ENCODE data around the gene NT5DC3. TPM values are rescaled to one million over a fixed set of nuclear protein-coding genes. Genes with fewer than 3 reads are reported as not detected.
A peak's percentile ranks its signal among the peaks of the same experiment; 100 is the strongest.

Gene NT5DC3
- total and polyA plus RNA-seq, 9 of the 15 experiments (the other 6 are each of a cell fraction or from before 2014, with no cell fraction given): 6.3 to 33.5 (median 24.5) TPM

GRCh38 chr12:103798586-103798985 is 42.4 kb downstream of the NT5DC3 start:
- Histone ChIP-seq H3K4me2 (ENCODE audit: insufficient read depth, low read length) (no peak overlapping the region), H3K27ac (ENCODE audit: extremely low read depth, low read depth, low read length) (no peak overlapping the region), H4K20me1 (replicated peaks; ENCODE audit: control insufficient read depth, insufficient read depth, low read length) (no peaks in the 10 kb centered on the region; the same call in 1 of the 2 replicates), H3K9me1 (ENCODE audit: control insufficient read depth, insufficient read depth, low read length) (no peaks in the 10 kb centered on the region), H3K79me2 (ENCODE audit: control insufficient read depth, insufficient read depth, low read length) (peaks cover 6% of the 10 kb centered on the region; the same call in 1 of the 3 replicates), H3K9ac (ENCODE audit: insufficient read depth in 1 of 2, low read depth in 2 of 2, low read length in 2 of 2) (no peak overlapping the region), H3K9me3 (replicated peaks; ENCODE audit: control insufficient read depth, insufficient read depth, low read depth, low read length) (no peaks in the 10 kb centered on the region), H3K27me3 (ENCODE audit: control insufficient read depth in 2 of 2, insufficient read depth in 2 of 2, low read length in 2 of 2) (no peaks in the 10 kb centered on the region), H3K4me3 (no peak overlapping the region), H3K36me3 (ENCODE audit: control insufficient read depth, insufficient read depth, low read length) (peaks cover 88% of the 10 kb centered on the region), H2AFZ (ENCODE audit: low read depth, low read length) (no peak overlapping the region), H3K4me1 (replicated peaks in 1 of 2; ENCODE audit: control insufficient read depth in 2 of 2, insufficient read depth in 2 of 2, low read length in 2 of 2) (peaks cover 5 to 11% of the 10 kb centered on the region in 2 experiments; a peak in 4 of 5 replicates)
- WGBS (ENCODE audit: insufficient coverage, low coverage, missing lambda C conversion rate): 90% methylated on average over 4 of the region's 4 CpGs
- TF ChIP-seq MAFG (tag; conservative IDR thresholded peaks at IDR 0.05) (peak; percentile 59), ZNF592 (IDR thresholded peaks at IDR 0.05) (peak; percentile 43; the same call in 1 of the 2 replicates), EP400 (IDR thresholded peaks at IDR 0.05) (no peak), MAFF (IDR thresholded peaks at IDR 0.05; ENCODE audit: low read length) (0 out of 2 replicates have a peak, but pooled peaks have one; percentile 32), C11orf30 (IDR thresholded peaks at IDR 0.05; ENCODE audit: low read depth) (0 out of 2 replicates have a peak, but pooled peaks have one; percentile 51), ZNF174 (CRISPR knock-in tag; IDR thresholded peaks at IDR 0.05) (no peak), MAFK (IDR thresholded peaks at IDR 0.05; ENCODE audit: low read length) (0 out of 2 replicates have a peak, but pooled peaks have one; percentile 13), SLC30A9 (CRISPR knock-in tag; IDR thresholded peaks at IDR 0.05) (no peak), SIRT6 (IDR thresholded peaks at IDR 0.05; ENCODE audit: low read depth, low read length) (no peak), ZNF76 (CRISPR knock-in tag; IDR thresholded peaks at IDR 0.05; ENCODE audit: borderline replicate concordance) (no peak), TCF7 (IDR thresholded peaks at IDR 0.05; ENCODE audit: borderline replicate concordance) (no peak), BCOR (IDR thresholded peaks at IDR 0.05) (no peak), ZNF316 (IDR thresholded peaks at IDR 0.05) (peak; percentile 54), NFE2 (IDR thresholded peaks at IDR 0.05; ENCODE audit: low read depth) (peak; percentile 59; the same call in 1 of the 2 replicates), FOXA1 (IDR thresholded peaks at IDR 0.05; ENCODE audit: borderline replicate concordance) (no peak)
- ATAC-seq (no peak), DNase-seq (ENCODE audit: extremely low read depth in 1 of 4, low spot score in 3 of 4) (no peak), FAIRE-seq (no peak)
- in situ Hi-C loops (cut with MboI) (no loop called here), intact Hi-C loops (cut with micrococcal nuclease) (no loop called here)
- BruUV-seq (replicated peaks): no TSS peak
- POLR2A ChIA-PET: no interaction called here
- CTCF ChIA-PET (ENCODE audit: low intra/inter-chr PET ratio): no interaction called here
